HG03135 (cell line): ENCODE measurements around the gene ZGLP1.
A peak's percentile ranks its signal among the peaks of the same experiment; 100 is the strongest.
"Not testable (repeated sequence)": the region's sequence is repeated elsewhere in the genome, so short reads cannot be mapped to it uniquely, and the experiment has no call there.

ENCODE experiments used
- ATAC-seq: cut with Tn5 transposase; IDR thresholded peaks from one replicate; pipeline ENCODE4 v1.9.1; 2021; ENCODE audit warnings: mild to moderate bottlenecking, moderate library complexity; ENCODE audit not compliant: unreplicated experiment

The ZGLP1 gene

GRCh38 chr19:10309423-10309822 lies at the start of gene ZGLP1:
Gene ZGLP1 (minus strand): TSS chr19:10309815.
- no peak for ATAC-seq

- no peak for ATAC-seq
Observed at GRCh38 chr19:10356431-10356830, 46.8 kb upstream of the ZGLP1 start.

- no peak for ATAC-seq
Observed at GRCh38 chr19:10353793-10354391, 44.3 kb upstream of the ZGLP1 start.

- no peak for ATAC-seq
Observed at GRCh38 chr19:10352764-10353671, 43.4 kb upstream of the ZGLP1 start.

- no peak for ATAC-seq
Observed at GRCh38 chr19:10346509-10346908, 36.9 kb upstream of the ZGLP1 start.

GRCh38 chr19:10344780-10345179 lies 35.2 kb upstream of the ZGLP1 start:
- ATAC-seq: no peak

- ATAC-seq: no peak
Observed at GRCh38 chr19:10343495-10343894, 33.9 kb upstream of the ZGLP1 start.

GRCh38 chr19:10339977-10340376 lies 30.4 kb upstream of the ZGLP1 start:
- ATAC-seq: no peak

- ATAC-seq: no peak
Observed at GRCh38 chr19:10339380-10339960, 29.9 kb upstream of the ZGLP1 start, which contains the start of gene ICAM3. Gene ICAM3 (minus strand): TSS chr19:10339624. CDS start chr19:10339614, 10 bp downstream.

- no peak for ATAC-seq
Observed at GRCh38 chr19:10338940-10339339, 29.3 kb upstream of the ZGLP1 start.

GRCh38 chr19:10336725-10337124 lies 27.1 kb upstream of the ZGLP1 start:
- not testable (repeated sequence) for ATAC-seq

GRCh38 chr19:10335352-10335985 lies 25.9 kb upstream of the ZGLP1 start:
- ATAC-seq: no peak

- no peak for ATAC-seq
Observed at GRCh38 chr19:10334588-10335351, 25.2 kb upstream of the ZGLP1 start.

- no peak for ATAC-seq
Observed at GRCh38 chr19:10333758-10334587, 24.4 kb upstream of the ZGLP1 start.

GRCh38 chr19:10332965-10333757 lies 23.5 kb upstream of the ZGLP1 start, which contains the start of gene RAVER1:
Gene RAVER1 (minus strand): TSS chr19:10333529. CDS start chr19:10333507, 22 bp downstream.
- ATAC-seq: peak; percentile 85

- no peak for ATAC-seq
Observed at GRCh38 chr19:10332158-10332964, 22.7 kb upstream of the ZGLP1 start.

GRCh38 chr19:10329555-10329954 lies 19.9 kb upstream of the ZGLP1 start:
- no peak for ATAC-seq
